IPS-NIHi11 (cell line): ENCODE measurements around the gene SUPT5H.
A peak's percentile ranks its signal among the peaks of the same experiment; 100 is the strongest.

Experiments used
- DNase-seq: peaks from one replicate; pipeline ENCODE4 v3.0.0; 2012; ENCODE audit warnings: mixed read lengths, low spot score

SUPT5H gene

GRCh38 chr19:39445196-39446111 lies at the start of gene SUPT5H:
TSS of gene SUPT5H (plus strand) at chr19:39445582. CDS start at chr19:39445891, 309 bp downstream.
- peak; percentile 100 for DNase-seq

GRCh38 chr19:39397360-39398296 lies 47.8 kb upstream of the SUPT5H start:
- peak; percentile 85 for DNase-seq

- no peak for DNase-seq
Observed at GRCh38 chr19:39398297-39398864, 47.0 kb upstream of the SUPT5H start.

GRCh38 chr19:39399668-39400050 lies 45.7 kb upstream of the SUPT5H start:
- DNase-seq = no peak

- no peak for DNase-seq
Observed at GRCh38 chr19:39400061-39400460, 45.3 kb upstream of the SUPT5H start.

GRCh38 chr19:39401070-39401548 lies 44.3 kb upstream of the SUPT5H start:
- DNase-seq = no peak

GRCh38 chr19:39401549-39402345 lies 43.6 kb upstream of the SUPT5H start:
- no peak for DNase-seq

GRCh38 chr19:39402346-39403300 lies 42.8 kb upstream of the SUPT5H start:
- peak; percentile 79 for DNase-seq

- DNase-seq = no peak
Observed at GRCh38 chr19:39403331-39404312, 41.8 kb upstream of the SUPT5H start.

GRCh38 chr19:39405261-39405957 lies 40.0 kb upstream of the SUPT5H start:
- no peak for DNase-seq

GRCh38 chr19:39405958-39406655 lies 39.3 kb upstream of the SUPT5H start:
- DNase-seq = no peak

GRCh38 chr19:39406656-39407409 lies 38.5 kb upstream of the SUPT5H start, which contains the start of gene ZFP36:
TSS of gene ZFP36 (plus strand) at chr19:39406847. CDS start at chr19:39406905, 58 bp downstream.
- peak; percentile 75 for DNase-seq

- DNase-seq = no peak
Observed at GRCh38 chr19:39407410-39407659, 38.0 kb upstream of the SUPT5H start.

GRCh38 chr19:39407660-39408391 lies 37.6 kb upstream of the SUPT5H start:
- DNase-seq = no peak

GRCh38 chr19:39408392-39409207 lies 36.8 kb upstream of the SUPT5H start:
- DNase-seq = no peak
